AG04450 (cell line): Measurements from ENCODE around the gene STK40. TPM values are rescaled to one million over a fixed set of nuclear protein-coding genes. Genes with fewer than 3 reads are reported as not detected.

ENCODE experiments used
- CTCF ChIA-PET: fragments of 300-600, 350-600 bp; formaldehyde crosslinking; extraction: SDS; loops from one replicate; lab custom pipeline; 2022; ENCODE audit warnings: antibody characterized with exemption, inconsistent platforms; lab: Charles Lee
- POLR2A ChIA-PET: fragments of 350-600 bp; formaldehyde crosslinking; extraction: SDS; loops from one replicate; lab custom pipeline; 2021; ENCODE audit warnings: antibody characterized with exemption, inconsistent platforms; lab: Yijun Ruan, JAX
- DNase-seq: peaks from one replicate; pipeline ENCODE4 v3.0.0-alpha.2; 2011; ENCODE audit warnings: low read depth, low spot score
- H3K27ac ChIP-seq: one replicate; pipeline ENCODE4 v1.5.1; 2012; ENCODE audit warnings: low read depth, low read length, control low read depth
- H3K27me3 ChIP-seq: one replicate; pipeline ENCODE4 v1.6.0; 2012; ENCODE audit warnings: low read length; ENCODE audit not compliant: control insufficient read depth, insufficient read depth
- H3K4me3 ChIP-seq: 2 replicates; pipeline ENCODE4 v1.5.1; 2011; ENCODE audit warnings: mild to moderate bottlenecking, low read depth, low read length, control low read depth
- H3K9me3 ChIP-seq: 2 replicates; pipeline ENCODE4 v1.5.1; 2012; ENCODE audit warnings: low read length; ENCODE audit not compliant: control insufficient read depth, insufficient read depth
- CTCF ChIP-seq: IDR thresholded peaks from 2 replicates; pipeline ENCODE4 v1.5.1; 2011; ENCODE audit warnings: low read depth, low read length, control low read depth, inconsistent platforms
- polyA plus RNA-seq: library from polyadenylated mRNA; depleted of rRNA; stranded (reverse); fragments of >200 nt; gene quantifications from 2 replicates; pipeline ENCODE4 v1.2.3, GENCODE V29; 2011; rRNA removed
- small RNA-seq: library from RNA; depleted of rRNA; stranded (forward); fragments of <200 nt; gene quantifications from one replicate; pipeline ENCODE3, GENCODE V24; 2012; ENCODE audit warnings: low read depth; ENCODE audit not compliant: insufficient read length

Gene STK40
- polyA plus RNA-seq, 1 experiment, result 26.4 TPM

GRCh38 chr1:36298640-36299039 lies 87.1 kb downstream of the STK40 start:
- TF ChIP-seq CTCF, result no peak
- DNase-seq, result no peak
- POLR2A ChIA-PET, result no interaction called here
- no peak overlapping the region for H3K4me3 ChIP-seq
- H3K9me3 ChIP-seq, result no peaks in the 10 kb centered on the region
- CTCF ChIA-PET, result interaction anchor here (1.3 to 3.2 kb wide), 3 partner anchors 11 to 111 kb away, joined by 4 to 19 read pairs (median 14); no protein-coding TSS in a partner anchor
- H3K27ac ChIP-seq, result no peak overlapping the region
- H3K27me3 ChIP-seq, result no peaks in the 10 kb centered on the region

- CTCF ChIA-PET, result interaction anchor here (1.5 to 3.2 kb wide), 2 partner anchors 12 to 13 kb away, joined by 3 to 14 read pairs; no protein-coding TSS in a partner anchor
- TF ChIP-seq CTCF, result no peak
- no peak for DNase-seq
- H3K27ac ChIP-seq, result no peak overlapping the region
- H3K9me3 ChIP-seq, result no peaks in the 10 kb centered on the region
- H3K4me3 ChIP-seq, result no peak overlapping the region
- H3K27me3 ChIP-seq, result no peaks in the 10 kb centered on the region
- POLR2A ChIA-PET, result interaction anchor here (0.7 kb wide), 2 partner anchors 22 to 69 kb away, joined by 4 read pairs; no protein-coding TSS in a partner anchor
Measured at GRCh38 chr1:36297062-36297461, 88.7 kb downstream of the STK40 start.

- ChIA-PET CTCF (interaction anchor here (0.6 to 3.2 kb wide), 3 partner anchors 10 to 41 kb away, joined by 3 to 14 read pairs (median 4); no protein-coding TSS in a partner anchor), POLR2A (interaction anchor here (0.6 to 0.7 kb wide), 2 partner anchors 66 to 91 kb away, joined by 3 to 4 read pairs; no protein-coding TSS in a partner anchor)
Measured at GRCh38 chr1:36295390-36295789, 90.3 kb downstream of the STK40 start.

More at GRCh38 chr1:36295390-36295789, 90.3 kb downstream of the STK40 start:
- no peak for TF ChIP-seq CTCF
- H3K4me3 ChIP-seq, result no peak overlapping the region
- no peak for DNase-seq
- H3K27me3 ChIP-seq, result no peaks in the 10 kb centered on the region
- no peak overlapping the region for H3K27ac ChIP-seq
- no peaks in the 10 kb centered on the region for H3K9me3 ChIP-seq

Small RNAs within 50 kb of the gene (small RNA-seq; reads per million reads assigned to genes)
- not detected for gene RNU4-27P
- 1.3 reads per million for gene SNORA63C

Other genes with a start within 250 kb of the STK40 start
- 88.5 and 92.3 TPM in 2 replicates for gene TRAPPC3, start 236.4 kb downstream of the STK40 start, polyA plus RNA-seq
- 23.4 and 28.2 TPM in 2 replicates for gene MAP7D1, start 229.8 kb downstream of the STK40 start, polyA plus RNA-seq
- gene THRAP3, start 161.5 kb downstream of the STK40 start, polyA plus RNA-seq, result 76.0 and 76.5 TPM in 2 replicates
- 1.3 and 1.7 TPM in 2 replicates for gene SH3D21, start 79.6 kb downstream of the STK40 start, polyA plus RNA-seq
- 27.2 and 42.6 TPM in 2 replicates for gene EVA1B, start 62.3 kb downstream of the STK40 start, polyA plus RNA-seq
- gene LSM10, start 12.0 kb upstream of the STK40 start, polyA plus RNA-seq, result 50.8 and 63.6 TPM in 2 replicates
- 7.9 and 8.1 TPM in 2 replicates for gene OSCP1, start 64.5 kb upstream of the STK40 start, polyA plus RNA-seq
- gene MRPS15, start 78.5 kb upstream of the STK40 start, polyA plus RNA-seq, result 64.8 and 73.5 TPM in 2 replicates
- gene CSF3R, start 97.0 kb upstream of the STK40 start, polyA plus RNA-seq, result not detected in 2 replicates